GM12878 (cell line): ENCODE data around the gene KLC3.

ENCODE experiments used
- ESRRA ChIP-seq: IDR thresholded peaks from 2 replicates; pipeline ENCODE4 v1.6.1; 2012; ENCODE audit warnings: mild to moderate bottlenecking, low read length, improper control_type of control experiment
- GABPA ChIP-seq: IDR thresholded peaks from 2 replicates; pipeline ENCODE4 v1.6.1; 2014; ENCODE audit warnings: antibody characterized with exemption, low read depth, mild to moderate bottlenecking, inconsistent platforms
- RELA ChIP-seq: fragments of 450-650 bp; IDR thresholded peaks from 2 replicates; pipeline ENCODE4 v1.8.0; 2014; ENCODE audit warnings: borderline replicate concordance; ENCODE audit not compliant: partially characterized antibody
- SPI1 ChIP-seq: IDR thresholded peaks from 2 replicates; pipeline ENCODE4 v1.6.1; 2011; ENCODE audit warnings: low read depth, mild to moderate bottlenecking, low read length, moderate library complexity, borderline replicate concordance; ENCODE audit not compliant: insufficient read depth
- TF ChIP-seq, protein P1 (sequence below), 3 experiments: IDR thresholded peaks in 2 of 3; conservative IDR thresholded peaks in 1 of 3; 2 replicates each; pipeline ENCODE4 v1.5.1; 2011; ENCODE audit warnings: low read depth in 3 of 3, low read length in 3 of 3, mild to moderate bottlenecking in 3 of 3, control low read depth in 2 of 3, moderate library complexity in 2 of 3, inconsistent platforms in 1 of 3, mixed read lengths in 1 of 3; ENCODE audit not compliant: control insufficient read depth in 2 of 3, insufficient read depth in 1 of 3; ENCODE audit errors: extremely low read depth in 1 of 3

DNA sequence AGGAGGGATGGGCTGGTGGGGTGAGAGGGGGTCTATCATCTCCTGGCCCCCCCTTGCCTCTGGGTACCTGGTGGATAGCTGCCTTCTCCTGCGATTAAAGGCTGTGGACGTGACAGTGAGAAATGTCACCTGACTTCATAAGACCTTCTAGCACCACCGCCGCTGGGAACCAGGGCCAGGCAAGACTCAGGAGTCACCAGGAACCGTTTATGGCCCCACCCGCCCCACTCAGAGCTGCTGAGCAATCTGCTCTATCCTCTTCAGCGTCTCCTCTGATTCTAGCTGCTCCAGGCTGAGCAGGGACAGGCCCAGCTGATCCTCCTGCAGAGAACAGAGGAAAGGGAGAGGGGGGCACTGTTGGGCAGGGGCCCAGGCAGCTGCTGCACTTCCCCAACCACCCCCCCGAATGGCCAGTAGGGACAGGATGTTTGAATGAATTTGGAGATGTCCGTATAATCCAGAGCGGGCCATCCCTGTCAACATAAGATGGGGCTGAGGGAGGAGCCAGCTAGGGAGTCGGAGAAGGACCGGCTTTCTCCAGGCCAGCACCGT lies 10.9 kb downstream of the KLC3 start:
- TF ChIP-seq, protein P1, sequence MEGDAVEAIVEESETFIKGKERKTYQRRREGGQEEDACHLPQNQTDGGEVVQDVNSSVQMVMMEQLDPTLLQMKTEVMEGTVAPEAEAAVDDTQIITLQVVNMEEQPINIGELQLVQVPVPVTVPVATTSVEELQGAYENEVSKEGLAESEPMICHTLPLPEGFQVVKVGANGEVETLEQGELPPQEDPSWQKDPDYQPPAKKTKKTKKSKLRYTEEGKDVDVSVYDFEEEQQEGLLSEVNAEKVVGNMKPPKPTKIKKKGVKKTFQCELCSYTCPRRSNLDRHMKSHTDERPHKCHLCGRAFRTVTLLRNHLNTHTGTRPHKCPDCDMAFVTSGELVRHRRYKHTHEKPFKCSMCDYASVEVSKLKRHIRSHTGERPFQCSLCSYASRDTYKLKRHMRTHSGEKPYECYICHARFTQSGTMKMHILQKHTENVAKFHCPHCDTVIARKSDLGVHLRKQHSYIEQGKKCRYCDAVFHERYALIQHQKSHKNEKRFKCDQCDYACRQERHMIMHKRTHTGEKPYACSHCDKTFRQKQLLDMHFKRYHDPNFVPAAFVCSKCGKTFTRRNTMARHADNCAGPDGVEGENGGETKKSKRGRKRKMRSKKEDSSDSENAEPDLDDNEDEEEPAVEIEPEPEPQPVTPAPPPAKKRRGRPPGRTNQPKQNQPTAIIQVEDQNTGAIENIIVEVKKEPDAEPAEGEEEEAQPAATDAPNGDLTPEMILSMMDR (IDR thresholded peaks at IDR 0.05 in 2 of 3, conservative IDR thresholded peaks at IDR 0.05 in 1 of 3; ENCODE audit: control insufficient read depth in 2 of 3, extremely low read depth in 1 of 3, insufficient read depth in 1 of 3, low read depth in 3 of 3, low read length in 3 of 3) = no peak
- TF ChIP-seq RELA (no peak), SPI1 (no peak), ESRRA (no peak), GABPA (no peak)
